Measurements from ENCODE around the gene ARMC7. TPM values are rescaled to one million over a fixed set of nuclear protein-coding genes. Genes with fewer than 3 reads are reported as not detected.
"Not testable (repeated sequence)": the region's sequence is repeated elsewhere in the genome, so short reads cannot be mapped to it uniquely, and the experiment has no call there.

Gene ARMC7
- total RNA-seq, 4 donors from 2014 or later: 0.29 to 9.2 (median 2.0) TPM

GRCh38 chr17:75159196-75160031, 49.6 kb downstream of the ARMC7 start:
- intact Hi-C loops (cut with DNase I; ENCODE audit: low total_unique reads): no loop called here
- Histone ChIP-seq H3K4me3 (no peak overlapping the region), H3K4me1 (no peaks in the 10 kb centered on the region)

GRCh38 chr17:75160211-75160610, 50.4 kb downstream of the ARMC7 start:
- Histone ChIP-seq H3K36me3 (no peaks in the 10 kb centered on the region), H3K27me3 (no peaks in the 10 kb centered on the region), H3K4me1 (no peaks in the 10 kb centered on the region), H3K27ac (no peak overlapping the region), H3K9me3 (no peaks in the 10 kb centered on the region), H3K4me3 (no peak overlapping the region)
- no peak for DNase-seq
- no peak for TF ChIP-seq POLR2A (IDR thresholded peaks at IDR 0.05)
- TF ChIP-seq CTCF (IDR thresholded peaks at IDR 0.05): no peak
- intact Hi-C loops (cut with DNase I; ENCODE audit: low total_unique reads): no loop called here

More at GRCh38 chr17:75159196-75160031, 49.6 kb downstream of the ARMC7 start:
- no peak overlapping the region for H3K27ac ChIP-seq
- no peak for DNase-seq
- TF ChIP-seq CTCF (IDR thresholded peaks at IDR 0.05) (no peak), POLR2A (IDR thresholded peaks at IDR 0.05) (no peak)
- no peaks in the 10 kb centered on the region for H3K36me3 ChIP-seq
- H3K9me3 ChIP-seq: no peaks in the 10 kb centered on the region
- H3K27me3 ChIP-seq: no peaks in the 10 kb centered on the region

DNA sequence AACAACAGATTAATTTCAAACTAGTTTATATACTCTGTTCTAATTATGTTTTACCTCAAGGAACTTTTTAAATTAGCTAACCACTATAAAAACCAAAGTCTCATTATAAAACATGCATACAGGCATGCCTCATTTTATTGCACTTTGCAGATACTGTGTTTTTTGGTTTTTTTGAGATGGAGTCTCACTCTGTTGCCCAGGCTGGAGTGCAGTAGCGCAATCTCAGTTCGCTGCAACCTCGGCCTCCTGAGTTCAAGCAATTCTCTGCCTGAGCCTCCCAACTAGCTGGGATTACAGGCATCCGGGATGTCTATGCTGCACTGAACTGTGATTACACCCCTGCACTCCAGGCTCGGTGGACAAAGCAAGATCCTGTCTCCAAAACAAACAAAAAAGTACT, 53.3 kb downstream of the ARMC7 start:
- H3K27ac ChIP-seq: no peak overlapping the region
- H3K27me3 ChIP-seq: no peaks in the 10 kb centered on the region
- DNase-seq: no peak
- TF ChIP-seq POLR2A (IDR thresholded peaks at IDR 0.05) (no peak), CTCF (IDR thresholded peaks at IDR 0.05) (no peak)
- H3K4me3 ChIP-seq: no peak overlapping the region
- H3K9me3 ChIP-seq: no peaks in the 10 kb centered on the region
- intact Hi-C loops (cut with DNase I; ENCODE audit: low total_unique reads): no loop called here
- no peaks in the 10 kb centered on the region for H3K36me3 ChIP-seq
- H3K4me1 ChIP-seq: no peaks in the 10 kb centered on the region

GRCh38 chr17:75164606-75165005, 54.8 kb downstream of the ARMC7 start:
- DNase-seq; H3K36me3 ChIP-seq; intact Hi-C loops (cut with DNase I; ENCODE audit: low total_unique reads); H3K9me3 ChIP-seq; H3K4me3 ChIP-seq; H3K27me3 ChIP-seq; H3K4me1 ChIP-seq; H3K27ac ChIP-seq: not testable (repeated sequence)

- Histone ChIP-seq H3K27ac (no peak overlapping the region), H3K4me3 (no peak overlapping the region), H3K36me3 (no peaks in the 10 kb centered on the region), H3K27me3 (no peaks in the 10 kb centered on the region), H3K4me1 (no peaks in the 10 kb centered on the region), H3K9me3 (no peaks in the 10 kb centered on the region)
- no peak for DNase-seq
- TF ChIP-seq POLR2A (IDR thresholded peaks at IDR 0.05) (no peak), CTCF (IDR thresholded peaks at IDR 0.05) (no peak)
- intact Hi-C loops (cut with DNase I; ENCODE audit: low total_unique reads): no loop called here
Observed at GRCh38 chr17:75168998-75169397, 59.2 kb downstream of the ARMC7 start.

Data from uterus (tissue), 4 donors.